Stimulated activated CD8-positive, alpha-beta memory T cell treated with anti-CD3 and anti-CD28 coated beads, Interleukin-4, amount 100 ng/mL, for 1 hour (primary cell): Measurements from ENCODE around the gene IFNG.

Source experiments
- DNase-seq, 2 donors: peaks; one replicate each; pipeline ENCODE4 v3.0.0-alpha.2; 2020; ENCODE audit warnings: low read depth in 2 of 2, low spot score in 1 of 2

IFNG gene

GRCh38 chr12:68169213-68169889 lies 9.8 kb upstream of the IFNG start:
- no peak for DNase-seq

GRCh38 chr12:68166317-68166831 lies 6.8 kb upstream of the IFNG start:
- no peak for DNase-seq

GRCh38 chr12:68163560-68164081 lies 4.1 kb upstream of the IFNG start:
- DNase-seq: no peak

GRCh38 chr12:68162374-68162773 lies 2.8 kb upstream of the IFNG start:
- no peak for DNase-seq

GRCh38 chr12:68158432-68158831 lies 1.1 kb downstream of the IFNG start:
- DNase-seq: no peak

- DNase-seq: no peak
These were observed 2.2 kb downstream of the IFNG start for GRCh38 chr12:68157380-68157779.

GRCh38 chr12:68156636-68157035 lies 2.9 kb downstream of the IFNG start:
- DNase-seq: no peak

GRCh38 chr12:68154779-68155178 lies 4.8 kb downstream of the IFNG start:
- no peak for DNase-seq

GRCh38 chr12:68148261-68148951 lies 11.1 kb downstream of the IFNG start:
- DNase-seq: no peak

- no peak for DNase-seq
These were observed 19.0 kb downstream of the IFNG start for GRCh38 chr12:68140556-68140955.

- no peak for DNase-seq
These were observed 19.6 kb downstream of the IFNG start for GRCh38 chr12:68139941-68140340.

- DNase-seq: no peak
These were observed 20.5 kb downstream of the IFNG start for GRCh38 chr12:68139001-68139400.

GRCh38 chr12:68138480-68138879 lies 21.1 kb downstream of the IFNG start:
- DNase-seq: no peak

- no peak for DNase-seq
These were observed 22.2 kb downstream of the IFNG start for GRCh38 chr12:68137335-68137830.

- DNase-seq: no peak
These were observed 24.0 kb downstream of the IFNG start for GRCh38 chr12:68135520-68135919.

- no peak for DNase-seq
These were observed 27.6 kb downstream of the IFNG start for GRCh38 chr12:68131867-68132414.

GRCh38 chr12:68129979-68130378 lies 29.6 kb downstream of the IFNG start:
- DNase-seq: no peak

- DNase-seq: no peak
These were observed 37.2 kb downstream of the IFNG start for GRCh38 chr12:68122236-68122920.

- no peak for DNase-seq
These were observed 38.4 kb downstream of the IFNG start for GRCh38 chr12:68121143-68121542.

- peak; percentile 7 to 13 for DNase-seq
These were observed 39.8 kb downstream of the IFNG start for GRCh38 chr12:68119724-68120211.

- DNase-seq: no peak
These were observed 40.3 kb downstream of the IFNG start for GRCh38 chr12:68119250-68119649.
